ENCODE results near the gene STXBP5. TPM values are rescaled to one million over a fixed set of nuclear protein-coding genes. Genes with fewer than 3 reads are reported as not detected.

The STXBP5 gene
- total and polyA plus RNA-seq, 2 donors (not counting 1 experiment from before 2014, with no cell fraction given): 4.6 to 24.1 TPM

DNA sequence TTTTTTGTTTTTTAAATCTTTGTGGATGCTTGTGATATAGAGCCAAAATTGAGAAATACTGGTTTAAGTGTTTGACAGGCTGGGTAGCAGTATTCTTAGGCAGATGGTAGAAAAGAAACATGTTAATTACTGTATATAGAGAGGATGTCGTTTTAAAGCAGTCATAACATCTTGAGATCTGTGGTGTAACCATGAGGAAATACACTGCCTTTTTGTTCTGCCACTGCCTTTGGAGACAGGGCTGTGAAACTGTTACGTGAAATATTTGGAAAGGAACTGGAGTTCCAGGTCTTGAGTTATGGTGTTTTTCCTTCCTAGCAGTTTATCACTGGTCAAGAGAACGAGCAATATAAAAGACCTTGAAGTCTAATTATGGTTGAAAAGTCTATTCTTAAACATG, 19.5 kb downstream of the STXBP5 start:
- intact Hi-C loops (cut with micrococcal nuclease): loop anchor here (10.0 kb wide), 1 partner anchor 59 kb away; no protein-coding TSS in a partner anchor
- WGBS (ENCODE audit: insufficient coverage): 67% methylated on average over 3 of the region's 3 CpGs
- peaks cover 3% of the 10 kb centered on the region for H4K20me1 ChIP-seq (ENCODE audit: control insufficient read depth, insufficient read depth, low read length, poor library complexity, severe bottlenecking)
- H3K9ac ChIP-seq (ENCODE audit: low read length): no peak overlapping the region
- peaks cover 8% of the 10 kb centered on the region for H3K79me2 ChIP-seq (ENCODE audit: control insufficient read depth, insufficient read depth, low read length)
- no peak overlapping the region for H2AFZ ChIP-seq (ENCODE audit: insufficient read depth, low read depth, low read length, poor library complexity, severe bottlenecking)
- no peak overlapping the region for H3K4me2 ChIP-seq (replicated peaks; ENCODE audit: low read depth, low read length, poor library complexity, severe bottlenecking)
- ATAC-seq (ENCODE audit: low read depth): no peak
- H3K27ac Mint-ChIP-seq: no peak overlapping the region
- ChIA-PET POLR2A (no interaction called here), CTCF (no interaction called here)
- no peak for DNase-seq
- H3K4me3 Mint-ChIP-seq: no peak overlapping the region
- no peaks in the 10 kb centered on the region for H3K9me3 ChIP-seq (ENCODE audit: control extremely low read depth in 1 of 3, control insufficient read depth in 2 of 3, insufficient read depth in 1 of 3, low read length in 2 of 3)
- peaks cover 24% of the 10 kb centered on the region for H3K4me1 Mint-ChIP-seq
- no peaks in the 10 kb centered on the region for H3K9me3 Mint-ChIP-seq (ENCODE audit: insufficient read depth)
- TF ChIP-seq CTCF (IDR thresholded peaks at IDR 0.05) (no peak), EZH2 (IDR thresholded peaks at IDR 0.05; ENCODE audit: borderline replicate concordance, insufficient read depth, low read depth, low read length, poor library complexity, severe bottlenecking) (no peak)
- H3K4me1 ChIP-seq (ENCODE audit: control insufficient read depth in 2 of 2, insufficient read depth in 2 of 2, low read length in 2 of 2): no peaks in the 10 kb centered on the region
- H3K27ac ChIP-seq (ENCODE audit: low read length in 2 of 2): no peak overlapping the region
- no peaks in the 10 kb centered on the region for H3K27me3 Mint-ChIP-seq
- H3K4me3 ChIP-seq (ENCODE audit: control extremely low read depth in 1 of 5, extremely low read depth in 1 of 5, insufficient read depth in 1 of 5, low read depth in 2 of 5, low read length in 4 of 5): no peak overlapping the region
- peaks cover 0 to 4% of the 10 kb centered on the region in 2 experiments for H3K36me3 ChIP-seq (replicated peaks in 1 of 2; ENCODE audit: control extremely low read depth in 1 of 2, control insufficient read depth in 1 of 2, extremely low read depth in 1 of 2, insufficient read depth in 2 of 2, low read length in 1 of 2)
- no peaks in the 10 kb centered on the region for H3K27me3 ChIP-seq (replicated peaks in 1 of 4; ENCODE audit: control extremely low read depth in 1 of 4, control insufficient read depth in 3 of 4, insufficient read depth in 4 of 4, low read length in 3 of 4)

DNA sequence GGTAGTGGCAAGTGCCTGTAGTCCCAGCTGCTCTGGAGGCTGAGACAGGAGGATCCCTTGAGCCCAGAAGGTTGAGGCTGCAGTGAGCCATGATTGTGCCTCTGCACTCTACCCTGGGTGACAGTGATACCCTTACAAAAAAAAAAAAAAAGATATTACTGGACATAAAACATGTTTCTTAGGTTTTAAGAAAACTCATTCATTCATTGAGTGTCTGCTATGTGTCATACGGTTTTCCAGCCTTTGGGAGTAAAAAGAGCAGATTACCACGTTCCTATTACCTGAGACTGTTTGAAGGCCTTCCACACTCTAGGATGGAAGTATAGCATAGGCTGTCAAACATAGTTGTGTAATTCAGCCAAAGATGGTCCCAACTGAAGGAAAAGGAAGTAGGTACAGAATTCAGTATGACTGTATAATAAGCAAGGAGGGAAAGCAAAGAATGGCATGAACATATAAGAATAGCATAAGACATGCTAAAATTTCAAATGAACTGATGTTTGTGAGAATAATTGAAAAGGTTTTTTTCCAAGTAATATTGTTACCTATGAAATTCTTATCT, 22.0 kb downstream of the STXBP5 start:
- no peaks in the 10 kb centered on the region for H3K27me3 ChIP-seq (replicated peaks in 1 of 4; ENCODE audit: control extremely low read depth in 1 of 4, control insufficient read depth in 3 of 4, insufficient read depth in 4 of 4, low read length in 3 of 4)
- intact Hi-C loops (cut with micrococcal nuclease): loop anchor here (10.0 kb wide), 1 partner anchor 61 kb away; no protein-coding TSS in a partner anchor
- no peak overlapping the region for H3K27ac ChIP-seq (ENCODE audit: low read length in 2 of 2)
- Mint-ChIP-seq H3K9me3 (ENCODE audit: insufficient read depth) (no peaks in the 10 kb centered on the region), H3K4me1 (peaks cover 16% of the 10 kb centered on the region), H3K27ac (no peak overlapping the region), H3K27me3 (no peaks in the 10 kb centered on the region), H3K4me3 (no peak overlapping the region)
- DNase-seq: no peak
- WGBS (ENCODE audit: insufficient coverage): 100% methylated on average over 1 of the region's 2 CpGs
- H3K4me2 ChIP-seq (replicated peaks; ENCODE audit: low read depth, low read length, poor library complexity, severe bottlenecking): no peak overlapping the region
- POLR2A ChIA-PET: no interaction called here
- H3K9me3 ChIP-seq (ENCODE audit: control extremely low read depth in 1 of 3, control insufficient read depth in 2 of 3, insufficient read depth in 1 of 3, low read length in 2 of 3): no peaks in the 10 kb centered on the region
- H3K9ac ChIP-seq (ENCODE audit: low read length): no peak overlapping the region
- no peaks in the 10 kb centered on the region for H3K36me3 ChIP-seq (replicated peaks in 1 of 2; ENCODE audit: control extremely low read depth in 1 of 2, control insufficient read depth in 1 of 2, extremely low read depth in 1 of 2, insufficient read depth in 2 of 2, low read length in 1 of 2)
- no peak overlapping the region for H3K4me3 ChIP-seq (ENCODE audit: control extremely low read depth in 1 of 5, extremely low read depth in 1 of 5, insufficient read depth in 1 of 5, low read depth in 2 of 5, low read length in 4 of 5)
- CTCF ChIA-PET: no interaction called here
- ATAC-seq (ENCODE audit: low read depth): no peak
- H4K20me1 ChIP-seq (ENCODE audit: control insufficient read depth, insufficient read depth, low read length, poor library complexity, severe bottlenecking): no peaks in the 10 kb centered on the region
- no peaks in the 10 kb centered on the region for H3K4me1 ChIP-seq (ENCODE audit: control insufficient read depth in 2 of 2, insufficient read depth in 2 of 2, low read length in 2 of 2)
- no peak for TF ChIP-seq EZH2 (IDR thresholded peaks at IDR 0.05; ENCODE audit: borderline replicate concordance, insufficient read depth, low read depth, low read length, poor library complexity, severe bottlenecking)
- no peak for TF ChIP-seq CTCF (IDR thresholded peaks at IDR 0.05)
- H2AFZ ChIP-seq (ENCODE audit: insufficient read depth, low read depth, low read length, poor library complexity, severe bottlenecking): no peak overlapping the region
- H3K79me2 ChIP-seq (ENCODE audit: control insufficient read depth, insufficient read depth, low read length): peaks cover 3% of the 10 kb centered on the region
